A549 (cell line): Measurements from ENCODE around the gene HS6ST1. TPM values are rescaled to one million over a fixed set of nuclear protein-coding genes. Genes with fewer than 3 reads are reported as not detected.

Experiments
- ATAC-seq, 2 experiments: fragments of 200-7000 bp in 1 of 2; fragments of >200 bp in 1 of 2; cut with Nextera tagmentation in 1 of 2; cut with Tn5 transposase in 1 of 2; 3 replicates each; pipeline versions ENCODE4 v1.8.0 to v1.9.1; 2018 to 2020; ENCODE audit warnings: mild to moderate bottlenecking in 1 of 2, moderate library complexity in 1 of 2
- CTCF ChIA-PET: fragments of 300-600 bp; sonication (Branson Sonifier 250); formaldehyde crosslinking; extraction: SDS; loops from one replicate; lab custom pipeline; 2021; ENCODE audit warnings: antibody characterized with exemption, inconsistent platforms; lab: Yijun Ruan, JAX
- POLR2A ChIA-PET: fragments of 350-600 bp; formaldehyde crosslinking; extraction: SDS; loops from one replicate; lab custom pipeline; 2021; ENCODE audit warnings: antibody characterized with exemption, inconsistent platforms; lab: Yijun Ruan, JAX
- DNase-seq, 2 experiments: peaks; one replicate each; pipeline versions ENCODE4 v3.0.0 to v3.0.0-alpha.2; 2011 to 2016; ENCODE audit warnings: low read depth in 1 of 2, low spot score in 1 of 2
- FAIRE-seq: peaks from 2 replicates; lab custom pipeline; 2011; peaks lifted over from hg19 to GRCh38; lab: Jason Lieb, UNC
- H3K27ac ChIP-seq, 2 experiments: fragments of >200 bp; sonication (Bioruptor Twin); formaldehyde crosslinking; 3 replicates each; pipeline ENCODE4 v1.5.1; 2016 to 2017
- H3K4me1 ChIP-seq: fragments of >200 bp; sonication (Bioruptor Twin); formaldehyde crosslinking; 3 replicates; pipeline ENCODE4 v1.6.1; 2016
- H3K4me2 ChIP-seq: fragments of >200 bp; sonication (Bioruptor Twin); formaldehyde crosslinking; 3 replicates; pipeline ENCODE4 v1.6.1; 2016
- H3K4me3 ChIP-seq: fragments of >200 bp; sonication (Bioruptor Twin); formaldehyde crosslinking; 3 replicates; pipeline ENCODE4 v1.5.1; 2016
- H3K9me3 ChIP-seq: fragments of >200 bp; sonication (Bioruptor Twin); formaldehyde crosslinking; 3 replicates; pipeline ENCODE4 v1.6.1; 2016
- CEBPB ChIP-seq, 2 experiments: fragments of >200 bp in 1 of 2; sonication (Bioruptor Twin) in 1 of 2; formaldehyde crosslinking in 1 of 2; IDR thresholded peaks; 2 replicates each; pipeline ENCODE4 v1.6.1; 2012 to 2016
- CHD4 ChIP-seq: fragments of 200-600 bp; sonication (generic); IDR thresholded peaks from 2 replicates; pipeline ENCODE4 v1.6.1; 2016; ENCODE audit warnings: antibody characterized with exemption, mild to moderate bottlenecking, borderline replicate concordance
- HDAC2 ChIP-seq: fragments of 200-600 bp; sonication (generic); IDR thresholded peaks from 2 replicates; pipeline ENCODE4 v1.6.1; 2016
- HOXA7 ChIP-seq: fragments of 250-450 bp; sonication (Bioruptor Pico); IDR thresholded peaks from 2 replicates; pipeline ENCODE4 v1.5.0; 2020; ENCODE audit warnings: mild to moderate bottlenecking, moderate library complexity
- HOXB13 ChIP-seq: fragments of 250-450 bp; sonication (Bioruptor Pico); IDR thresholded peaks from 2 replicates; pipeline ENCODE4 v1.5.0; 2020; ENCODE audit warnings: low read depth, mild to moderate bottlenecking, moderate library complexity
- JUN ChIP-seq, 2 experiments: fragments of >200 bp; sonication (Bioruptor Twin); formaldehyde crosslinking; IDR thresholded peaks; 2 replicates in 1 of 2; 3 replicates in 1 of 2; pipeline ENCODE4 v1.6.1; 2016 to 2017
- KDM5A ChIP-seq: fragments of 200-600 bp; sonication (generic); IDR thresholded peaks from 2 replicates; pipeline ENCODE4 v1.6.1; 2016; ENCODE audit warnings: antibody characterized with exemption, mild to moderate bottlenecking
- MAFK ChIP-seq: fragments of 450-650 bp; IDR thresholded peaks from 2 replicates; pipeline ENCODE4 v1.6.1; 2014; ENCODE audit not compliant: partially characterized antibody
- MAZ ChIP-seq: fragments of 150-350 bp; IDR thresholded peaks from 2 replicates; pipeline ENCODE4 v1.6.1; 2014; ENCODE audit warnings: antibody characterized with exemption, low read depth, low read length, borderline replicate concordance
- PHF8 ChIP-seq: fragments of 200-600 bp; sonication (generic); IDR thresholded peaks from 2 replicates; pipeline ENCODE4 v1.6.1; 2016; ENCODE audit warnings: low read depth, mild to moderate bottlenecking, antibody characterized with exemption, moderate library complexity, borderline replicate concordance
- POLR2A ChIP-seq: IDR thresholded peaks from 2 replicates; pipeline ENCODE4 v1.6.1; 2012; ENCODE audit warnings: mild to moderate bottlenecking, low read length
- RAD21 ChIP-seq, 2 experiments: fragments of >200 bp in 1 of 2; sonication (Bioruptor Twin) in 1 of 2; formaldehyde crosslinking in 1 of 2; IDR thresholded peaks in 1 of 2; conservative IDR thresholded peaks in 1 of 2; 2 replicates in 1 of 2; 3 replicates in 1 of 2; pipeline ENCODE4 v1.6.1; 2012 to 2018; ENCODE audit warnings: inconsistent platforms in 1 of 2
- RARB ChIP-seq: fragments of 250-450 bp; sonication (Bioruptor Pico); IDR thresholded peaks from 2 replicates; pipeline ENCODE4 v1.8.0; 2021; ENCODE audit warnings: mild to moderate bottlenecking, moderate library complexity
- RFX5 ChIP-seq: fragments of 450-650 bp; IDR thresholded peaks from 2 replicates; pipeline ENCODE4 v1.7.1; 2014; ENCODE audit warnings: antibody characterized with exemption, mild to moderate bottlenecking, moderate library complexity
- SMC3 ChIP-seq: fragments of >200 bp; sonication (Bioruptor Twin); formaldehyde crosslinking; IDR thresholded peaks from 3 replicates; pipeline ENCODE4 v1.6.1; 2018; ENCODE audit warnings: inconsistent platforms
- TFCP2L1 ChIP-seq: fragments of 250-450 bp; sonication (Bioruptor Pico); IDR thresholded peaks from 2 replicates; pipeline ENCODE4 v1.5.0; 2021; ENCODE audit warnings: mild to moderate bottlenecking
- WGBS: methylation state at CpG from one replicate; pipeline ENCODE4 v1.1.6; 2017; ENCODE audit errors: missing lambda C conversion rate; 5-methylcytosine and 5-hydroxymethylcytosine counted together
- polyA plus RNA-seq, 4 experiments: library from polyadenylated mRNA; depleted of rRNA in 3 of 4; stranded (reverse); fragments of >200 nt; fragmentation: RNase III in 1 of 4; extraction: RNeasy Plus Mini Kit Qiagen cat#74134 plus additional on column Dnase treatment in 1 of 4; gene quantifications; 2 replicates in 3 of 4; 3 replicates in 1 of 4; pipeline ENCODE4 v1.2.3, GENCODE V29; 2011 to 2017
- TF ChIP-seq, protein P1 (sequence below): fragments of 200-600 bp; sonication (generic); IDR thresholded peaks from 2 replicates; pipeline ENCODE4 v1.6.1; 2016; ENCODE audit warnings: antibody characterized with exemption, mild to moderate bottlenecking, moderate library complexity
- TF ChIP-seq, protein P2 (sequence below): fragments of >200 bp; sonication (Bioruptor Twin); formaldehyde crosslinking; IDR thresholded peaks from 3 replicates; pipeline ENCODE4 v1.5.1; 2016
- TF ChIP-seq, protein P3 (sequence below): fragments of 450-650 bp; IDR thresholded peaks from 2 replicates; pipeline ENCODE4 v1.6.1; 2014; ENCODE audit warnings: antibody characterized with exemption
- TF ChIP-seq, protein P4 (sequence below): IDR thresholded peaks from 2 replicates; pipeline ENCODE4 v1.6.1; 2012

HS6ST1 gene
- polyA plus RNA-seq, 2 of the 4 experiments (the other 2 are of a cell fraction) = 3.8 to 11.6 TPM

DNA sequence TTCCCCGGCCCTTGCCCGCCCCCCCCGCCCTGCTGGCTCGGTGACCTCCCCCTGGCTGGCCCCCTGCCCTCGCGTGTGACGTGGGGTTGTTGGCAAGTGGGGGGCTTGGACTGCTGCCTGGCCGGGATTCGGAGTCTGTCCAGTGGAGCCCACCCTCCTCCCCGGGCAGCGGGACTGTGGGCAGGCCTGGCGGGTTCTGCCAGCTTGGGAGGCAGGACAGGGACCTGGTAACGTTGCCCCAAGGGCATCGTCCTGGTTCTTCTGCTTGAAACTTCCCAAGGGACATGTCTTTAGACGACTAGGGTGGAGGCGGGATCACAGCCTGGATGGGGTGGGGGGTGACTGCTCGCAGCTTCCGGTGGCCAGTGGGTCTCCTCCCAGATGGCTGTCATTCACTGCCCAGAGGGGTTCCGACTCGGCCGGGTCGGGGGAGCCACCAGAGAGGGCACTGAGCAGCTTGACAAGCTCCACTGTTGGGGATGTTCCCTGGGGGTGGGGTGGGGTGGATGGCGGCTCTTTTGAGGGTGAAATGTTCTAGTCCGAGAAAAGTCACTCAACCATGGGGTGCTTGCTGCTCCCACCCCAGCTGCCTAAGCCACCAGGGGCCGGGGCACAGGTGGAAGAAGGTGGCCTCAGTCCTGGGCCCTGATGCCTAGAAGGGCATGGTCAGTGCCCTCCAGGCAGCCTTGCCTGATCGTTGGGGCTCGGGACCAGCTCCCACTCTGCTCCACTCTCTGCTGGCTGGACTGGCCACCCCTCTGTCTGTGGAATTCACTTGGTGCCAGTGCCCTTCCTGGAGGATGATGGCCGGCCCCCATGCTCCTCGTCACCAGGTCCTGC lies 4.3 kb upstream of the HS6ST1 start:
- H3K27ac ChIP-seq = peak overlapping the region; percentile 94 to 100
- no peak for ATAC-seq
- peak overlapping the region; percentile 73 for H3K4me3 ChIP-seq
- DNase-seq = no peak
- no peak for FAIRE-seq
- no peaks in the 10 kb centered on the region for H3K9me3 ChIP-seq
- TF ChIP-seq RARB (CRISPR knock-in tag) (no peak), RAD21 (conservative IDR thresholded peaks at IDR 0.05 in 1 of 2, IDR thresholded peaks at IDR 0.05 in 1 of 2) (no peak), TFCP2L1 (CRISPR knock-in tag) (no peak)
- TF ChIP-seq, protein P1, sequence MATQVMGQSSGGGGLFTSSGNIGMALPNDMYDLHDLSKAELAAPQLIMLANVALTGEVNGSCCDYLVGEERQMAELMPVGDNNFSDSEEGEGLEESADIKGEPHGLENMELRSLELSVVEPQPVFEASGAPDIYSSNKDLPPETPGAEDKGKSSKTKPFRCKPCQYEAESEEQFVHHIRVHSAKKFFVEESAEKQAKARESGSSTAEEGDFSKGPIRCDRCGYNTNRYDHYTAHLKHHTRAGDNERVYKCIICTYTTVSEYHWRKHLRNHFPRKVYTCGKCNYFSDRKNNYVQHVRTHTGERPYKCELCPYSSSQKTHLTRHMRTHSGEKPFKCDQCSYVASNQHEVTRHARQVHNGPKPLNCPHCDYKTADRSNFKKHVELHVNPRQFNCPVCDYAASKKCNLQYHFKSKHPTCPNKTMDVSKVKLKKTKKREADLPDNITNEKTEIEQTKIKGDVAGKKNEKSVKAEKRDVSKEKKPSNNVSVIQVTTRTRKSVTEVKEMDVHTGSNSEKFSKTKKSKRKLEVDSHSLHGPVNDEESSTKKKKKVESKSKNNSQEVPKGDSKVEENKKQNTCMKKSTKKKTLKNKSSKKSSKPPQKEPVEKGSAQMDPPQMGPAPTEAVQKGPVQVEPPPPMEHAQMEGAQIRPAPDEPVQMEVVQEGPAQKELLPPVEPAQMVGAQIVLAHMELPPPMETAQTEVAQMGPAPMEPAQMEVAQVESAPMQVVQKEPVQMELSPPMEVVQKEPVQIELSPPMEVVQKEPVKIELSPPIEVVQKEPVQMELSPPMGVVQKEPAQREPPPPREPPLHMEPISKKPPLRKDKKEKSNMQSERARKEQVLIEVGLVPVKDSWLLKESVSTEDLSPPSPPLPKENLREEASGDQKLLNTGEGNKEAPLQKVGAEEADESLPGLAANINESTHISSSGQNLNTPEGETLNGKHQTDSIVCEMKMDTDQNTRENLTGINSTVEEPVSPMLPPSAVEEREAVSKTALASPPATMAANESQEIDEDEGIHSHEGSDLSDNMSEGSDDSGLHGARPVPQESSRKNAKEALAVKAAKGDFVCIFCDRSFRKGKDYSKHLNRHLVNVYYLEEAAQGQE = no peak
- POLR2A ChIA-PET = no interaction called here
- CTCF ChIA-PET = interaction anchor here (0.8 kb wide), 1 partner anchor 16 kb away, joined by 4 read pairs; no protein-coding TSS in a partner anchor
- 86% methylated on average over 22 of the region's 29 CpGs for WGBS
- H3K4me1 ChIP-seq = peaks cover 7% of the 10 kb centered on the region; the same call in 2 of the 3 replicates
- H3K4me2 ChIP-seq = peak overlapping the region; percentile 87

DNA sequence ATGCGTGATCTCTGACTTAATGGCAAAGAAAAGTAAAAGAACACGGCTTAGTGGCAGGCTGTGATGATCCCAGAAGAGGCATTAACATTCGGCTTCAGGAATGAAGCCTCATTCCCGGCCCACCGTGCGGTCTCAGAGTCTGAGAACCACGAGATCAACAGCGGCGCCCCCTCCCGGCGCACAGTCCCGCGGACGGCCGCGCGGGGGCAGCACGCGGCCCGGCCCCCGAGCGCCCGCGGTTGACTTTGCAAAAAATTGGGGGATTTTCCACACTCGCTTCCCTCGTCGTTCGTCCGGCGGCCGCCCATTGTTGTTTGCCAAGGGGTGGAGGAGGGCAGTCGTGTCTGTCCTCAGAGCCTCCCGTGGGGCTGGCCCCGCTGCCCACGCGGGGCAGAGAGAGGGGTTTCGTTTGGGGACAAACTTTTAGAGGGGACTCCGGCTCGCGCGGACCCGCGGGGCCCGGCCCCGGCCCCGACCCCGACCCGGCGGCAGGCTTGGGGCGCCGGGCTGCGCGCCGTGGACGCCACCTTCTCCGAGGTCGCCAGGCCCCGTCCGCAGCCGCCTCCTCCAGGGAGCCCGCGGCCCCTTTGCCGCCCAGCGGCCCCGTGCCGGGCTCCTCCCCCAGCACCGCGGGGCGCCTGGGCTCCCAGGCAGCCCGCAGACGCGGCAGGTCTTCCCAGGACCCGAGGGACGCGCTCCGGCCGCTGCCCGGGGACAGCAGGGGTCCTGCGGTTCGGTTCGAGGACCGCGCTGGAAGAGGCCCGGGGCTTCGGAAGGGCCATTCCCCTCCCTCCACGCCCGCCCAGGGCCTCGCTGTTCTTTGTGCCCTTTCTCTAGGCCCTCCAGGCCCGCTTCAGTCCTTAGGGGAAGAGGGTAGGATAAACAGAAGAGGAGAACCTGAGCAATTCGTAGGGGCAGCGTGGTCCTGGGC lies 3.4 kb upstream of the HS6ST1 start:
- H3K4me3 ChIP-seq = peak overlapping the region; percentile 73
- peak; percentile 69 to 81 for ATAC-seq
- no peaks in the 10 kb centered on the region for H3K9me3 ChIP-seq
- no peak for FAIRE-seq
- H3K4me1 ChIP-seq = peaks cover 14% of the 10 kb centered on the region
- WGBS = 11% methylated on average over 23 of the region's 91 CpGs
- ChIA-PET CTCF (interaction anchor here (0.6 to 1.5 kb wide), 5 partner anchors 12 to 1052 kb away, joined by 3 to 4 read pairs (median 3); no protein-coding TSS in a partner anchor), POLR2A (no interaction called here)
- peak overlapping the region; percentile 87 for H3K4me2 ChIP-seq
- peak overlapping the region; percentile 94 to 100 for H3K27ac ChIP-seq
- peak; percentile 31 for TF ChIP-seq POLR2A
- peak; percentile 33 for TF ChIP-seq MAFK
- peak; percentile 41; the same call in 1 of the 2 replicates for TF ChIP-seq PHF8
- TF ChIP-seq HOXA7 (CRISPR knock-in tag) = no peak
- peak; percentile 89 for TF ChIP-seq SMC3
- TF ChIP-seq JUN (IDR thresholded peaks at IDR 0.05) = peak in 1 of 2 experiments; percentile 70; a peak in 2 of 5 replicates
- TF ChIP-seq KDM5A = no peak
- no peak for TF ChIP-seq CHD4
- no peak for TF ChIP-seq HOXB13 (CRISPR knock-in tag)
- 0 out of 2 replicates have a peak, but pooled peaks have one; percentile 44 for TF ChIP-seq RFX5
- TF ChIP-seq, protein P2, sequence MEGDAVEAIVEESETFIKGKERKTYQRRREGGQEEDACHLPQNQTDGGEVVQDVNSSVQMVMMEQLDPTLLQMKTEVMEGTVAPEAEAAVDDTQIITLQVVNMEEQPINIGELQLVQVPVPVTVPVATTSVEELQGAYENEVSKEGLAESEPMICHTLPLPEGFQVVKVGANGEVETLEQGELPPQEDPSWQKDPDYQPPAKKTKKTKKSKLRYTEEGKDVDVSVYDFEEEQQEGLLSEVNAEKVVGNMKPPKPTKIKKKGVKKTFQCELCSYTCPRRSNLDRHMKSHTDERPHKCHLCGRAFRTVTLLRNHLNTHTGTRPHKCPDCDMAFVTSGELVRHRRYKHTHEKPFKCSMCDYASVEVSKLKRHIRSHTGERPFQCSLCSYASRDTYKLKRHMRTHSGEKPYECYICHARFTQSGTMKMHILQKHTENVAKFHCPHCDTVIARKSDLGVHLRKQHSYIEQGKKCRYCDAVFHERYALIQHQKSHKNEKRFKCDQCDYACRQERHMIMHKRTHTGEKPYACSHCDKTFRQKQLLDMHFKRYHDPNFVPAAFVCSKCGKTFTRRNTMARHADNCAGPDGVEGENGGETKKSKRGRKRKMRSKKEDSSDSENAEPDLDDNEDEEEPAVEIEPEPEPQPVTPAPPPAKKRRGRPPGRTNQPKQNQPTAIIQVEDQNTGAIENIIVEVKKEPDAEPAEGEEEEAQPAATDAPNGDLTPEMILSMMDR = peak; percentile 95
- TF ChIP-seq RAD21 (conservative IDR thresholded peaks at IDR 0.05 in 1 of 2, IDR thresholded peaks at IDR 0.05 in 1 of 2) = peak; percentile 56 to 82
- peak; percentile 95; the same call in 1 of the 2 replicates for TF ChIP-seq MAZ
- TF ChIP-seq, protein P3, sequence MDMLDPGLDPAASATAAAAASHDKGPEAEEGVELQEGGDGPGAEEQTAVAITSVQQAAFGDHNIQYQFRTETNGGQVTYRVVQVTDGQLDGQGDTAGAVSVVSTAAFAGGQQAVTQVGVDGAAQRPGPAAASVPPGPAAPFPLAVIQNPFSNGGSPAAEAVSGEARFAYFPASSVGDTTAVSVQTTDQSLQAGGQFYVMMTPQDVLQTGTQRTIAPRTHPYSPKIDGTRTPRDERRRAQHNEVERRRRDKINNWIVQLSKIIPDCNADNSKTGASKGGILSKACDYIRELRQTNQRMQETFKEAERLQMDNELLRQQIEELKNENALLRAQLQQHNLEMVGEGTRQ = no peak
- TF ChIP-seq, protein P4, sequence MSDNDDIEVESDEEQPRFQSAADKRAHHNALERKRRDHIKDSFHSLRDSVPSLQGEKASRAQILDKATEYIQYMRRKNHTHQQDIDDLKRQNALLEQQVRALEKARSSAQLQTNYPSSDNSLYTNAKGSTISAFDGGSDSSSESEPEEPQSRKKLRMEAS = peak; percentile 69
- TF ChIP-seq HDAC2 = no peak
- TF ChIP-seq CEBPB (IDR thresholded peaks at IDR 0.05) = no peak
- DNase-seq = peak; percentile 69 to 74
